HepG2 (cell line): ENCODE data around the gene TADA2B. TPM values are rescaled to one million over a fixed set of nuclear protein-coding genes. Genes with fewer than 3 reads are reported as not detected.

Experiments used
- CREB1 ChIP-seq, 2 experiments: fragments of 450-650 bp in 1 of 2; IDR thresholded peaks; 2 replicates each; pipeline ENCODE4 v1.6.1; 2016 to 2017; ENCODE audit warnings: control low read depth in 1 of 2, mild to moderate bottlenecking in 1 of 2, missing compliant biosample characterization in 1 of 2, missing genetic modification characterization in 1 of 2
- EEA1 ChIP-seq: sonication (generic); formaldehyde crosslinking; IDR thresholded peaks from 2 replicates; pipeline ENCODE4 v1.5.1; 2020; ENCODE audit warnings: mild to moderate bottlenecking, missing genetic modification reagents, borderline replicate concordance
- FOXC1 ChIP-seq: sonication (generic); formaldehyde crosslinking; IDR thresholded peaks from 2 replicates; pipeline ENCODE4 v1.8.0; 2022; ENCODE audit warnings: mild to moderate bottlenecking, missing genetic modification reagents, borderline replicate concordance
- KMT2B ChIP-seq: IDR thresholded peaks from 2 replicates; pipeline ENCODE4 v1.6.1; 2016; ENCODE audit warnings: missing genetic modification reagents, missing compliant biosample characterization
- LCORL ChIP-seq, 2 experiments: fragments of 450-650 bp in 1 of 2; sonication (generic) in 1 of 2; formaldehyde crosslinking in 1 of 2; IDR thresholded peaks; 2 replicates each; pipeline versions ENCODE4 v1.5.0 to v1.6.1; 2017 to 2020; ENCODE audit warnings: antibody characterized with exemption in 1 of 2, missing genetic modification reagents in 1 of 2
- MAF1 ChIP-seq: sonication (generic); formaldehyde crosslinking; IDR thresholded peaks from 2 replicates; pipeline ENCODE4 v1.5.0; 2020; ENCODE audit warnings: missing genetic modification reagents, borderline replicate concordance
- RFXANK ChIP-seq: IDR thresholded peaks from 2 replicates; pipeline ENCODE4 v1.6.1; 2016
- SCMH1 ChIP-seq: sonication (generic); formaldehyde crosslinking; IDR thresholded peaks from 2 replicates; pipeline ENCODE4 v1.9.0; 2021; ENCODE audit warnings: missing genetic modification reagents, mild to moderate bottlenecking, borderline replicate concordance
- SIX4 ChIP-seq: sonication (generic); formaldehyde crosslinking; IDR thresholded peaks from 2 replicates; pipeline ENCODE4 v1.4.0; 2020; ENCODE audit warnings: missing genetic modification reagents
- SUZ12 ChIP-seq: fragments of 150-350 bp; IDR thresholded peaks from 2 replicates; pipeline ENCODE4 v1.6.1; 2014; ENCODE audit warnings: low read depth, low read length
- WIZ ChIP-seq: sonication (generic); formaldehyde crosslinking; IDR thresholded peaks from 2 replicates; pipeline ENCODE4 v1.5.1; 2020; ENCODE audit warnings: mild to moderate bottlenecking, missing genetic modification reagents
- ZNF460 ChIP-seq: sonication (generic); formaldehyde crosslinking; IDR thresholded peaks from 2 replicates; pipeline ENCODE4 v1.5.1; 2020; ENCODE audit warnings: missing genetic modification reagents, mild to moderate bottlenecking, borderline replicate concordance
- ZNF552 ChIP-seq: sonication (generic); formaldehyde crosslinking; IDR thresholded peaks from 2 replicates; pipeline ENCODE4 v1.9.0; 2022; ENCODE audit warnings: missing genetic modification reagents, mild to moderate bottlenecking, borderline replicate concordance
- ZNF670 ChIP-seq: sonication (generic); formaldehyde crosslinking; IDR thresholded peaks from 2 replicates; pipeline ENCODE4 v1.8.0; 2022; ENCODE audit warnings: mild to moderate bottlenecking, missing genetic modification reagents, borderline replicate concordance
- ZNF7 ChIP-seq: IDR thresholded peaks from 2 replicates; pipeline ENCODE4 v1.6.1; 2016; ENCODE audit warnings: missing biosample characterization, missing genetic modification reagents
- ZNF773 ChIP-seq: sonication (generic); formaldehyde crosslinking; IDR thresholded peaks from 2 replicates; pipeline ENCODE4 v1.4.0; 2020; ENCODE audit warnings: missing genetic modification reagents, borderline replicate concordance
- polyA plus RNA-seq, 8 experiments: library from polyadenylated mRNA; depleted of rRNA in 3 of 8; stranded (reverse) in 7 of 8; unstranded in 1 of 8; fragments of >200 nt; fragmentation: Illumina TruSeq in 4 of 8; extraction: Trizol in 4 of 8; gene quantifications; 2 replicates each; pipeline versions ENCODE4 v1.2.1 to v1.2.3, GENCODE V29; 2011 to 2016; ENCODE audit warnings: low read depth in 4 of 8, missing spikeins in 1 of 8, mixed read lengths in 1 of 8; ENCODE audit not compliant: insufficient read depth in 1 of 8
- total RNA-seq, 5 experiments: library from RNA; depleted of rRNA; stranded (reverse); fragments of >200 nt; fragmentation: Illumina TruSeq; extraction: Trizol; gene quantifications; 2 replicates each; pipeline ENCODE4 v1.2.3, GENCODE V29; 2016; ENCODE audit warnings: low read depth in 1 of 5
- TF ChIP-seq, protein P1 (sequence below): sonication (generic); formaldehyde crosslinking; IDR thresholded peaks from 2 replicates; pipeline ENCODE4 v1.4.0; 2020; ENCODE audit warnings: missing genetic modification reagents, low read depth, mild to moderate bottlenecking, borderline replicate concordance
- TF ChIP-seq, protein P2 (sequence below): sonication (generic); formaldehyde crosslinking; IDR thresholded peaks from 2 replicates; pipeline ENCODE4 v1.9.0; 2021; ENCODE audit warnings: mild to moderate bottlenecking, missing genetic modification reagents
- TF ChIP-seq, protein P3 (sequence below): sonication (generic); formaldehyde crosslinking; IDR thresholded peaks from 2 replicates; pipeline ENCODE4 v1.5.0; 2020; ENCODE audit warnings: missing genetic modification reagents
- TF ChIP-seq, protein P4 (sequence below): sonication (generic); formaldehyde crosslinking; IDR thresholded peaks from 2 replicates; pipeline ENCODE4 v1.8.0; 2022; ENCODE audit warnings: low read depth, missing genetic modification reagents

Gene TADA2B
- total and polyA plus RNA-seq, 2 of the 13 experiments (the other 11 are each of a cell fraction or from before 2014, with no cell fraction given): 4.6 to 8.9 TPM

GRCh38 chr4:7042503-7043283, 479 bp upstream of the TADA2B start (continued):
- TF ChIP-seq, protein P1, sequence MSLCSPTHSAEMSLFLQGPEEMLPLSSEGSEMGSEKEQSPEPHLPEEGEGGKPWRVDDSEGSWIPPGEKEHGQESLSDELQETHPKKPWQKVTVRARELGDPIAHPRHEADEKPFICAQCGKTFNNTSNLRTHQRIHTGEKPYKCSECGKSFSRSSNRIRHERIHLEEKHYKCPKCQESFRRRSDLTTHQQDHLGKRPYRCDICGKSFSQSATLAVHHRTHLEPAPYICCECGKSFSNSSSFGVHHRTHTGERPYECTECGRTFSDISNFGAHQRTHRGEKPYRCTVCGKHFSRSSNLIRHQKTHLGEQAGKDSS: no peak
- no peak for TF ChIP-seq FOXC1 (CRISPR knock-in tag)
- no peak for TF ChIP-seq LCORL (IDR thresholded peaks at IDR 0.05)
- no peak for TF ChIP-seq LCORL (CRISPR knock-in tag; IDR thresholded peaks at IDR 0.05)
- TF ChIP-seq SIX4: no peak
- TF ChIP-seq RFXANK: peak; percentile 77
- no peak for TF ChIP-seq ZNF460 (CRISPR knock-in tag)
- TF ChIP-seq MAF1 (CRISPR knock-in tag): no peak
- TF ChIP-seq ZNF773 (CRISPR knock-in tag): no peak
- TF ChIP-seq, protein P2, sequence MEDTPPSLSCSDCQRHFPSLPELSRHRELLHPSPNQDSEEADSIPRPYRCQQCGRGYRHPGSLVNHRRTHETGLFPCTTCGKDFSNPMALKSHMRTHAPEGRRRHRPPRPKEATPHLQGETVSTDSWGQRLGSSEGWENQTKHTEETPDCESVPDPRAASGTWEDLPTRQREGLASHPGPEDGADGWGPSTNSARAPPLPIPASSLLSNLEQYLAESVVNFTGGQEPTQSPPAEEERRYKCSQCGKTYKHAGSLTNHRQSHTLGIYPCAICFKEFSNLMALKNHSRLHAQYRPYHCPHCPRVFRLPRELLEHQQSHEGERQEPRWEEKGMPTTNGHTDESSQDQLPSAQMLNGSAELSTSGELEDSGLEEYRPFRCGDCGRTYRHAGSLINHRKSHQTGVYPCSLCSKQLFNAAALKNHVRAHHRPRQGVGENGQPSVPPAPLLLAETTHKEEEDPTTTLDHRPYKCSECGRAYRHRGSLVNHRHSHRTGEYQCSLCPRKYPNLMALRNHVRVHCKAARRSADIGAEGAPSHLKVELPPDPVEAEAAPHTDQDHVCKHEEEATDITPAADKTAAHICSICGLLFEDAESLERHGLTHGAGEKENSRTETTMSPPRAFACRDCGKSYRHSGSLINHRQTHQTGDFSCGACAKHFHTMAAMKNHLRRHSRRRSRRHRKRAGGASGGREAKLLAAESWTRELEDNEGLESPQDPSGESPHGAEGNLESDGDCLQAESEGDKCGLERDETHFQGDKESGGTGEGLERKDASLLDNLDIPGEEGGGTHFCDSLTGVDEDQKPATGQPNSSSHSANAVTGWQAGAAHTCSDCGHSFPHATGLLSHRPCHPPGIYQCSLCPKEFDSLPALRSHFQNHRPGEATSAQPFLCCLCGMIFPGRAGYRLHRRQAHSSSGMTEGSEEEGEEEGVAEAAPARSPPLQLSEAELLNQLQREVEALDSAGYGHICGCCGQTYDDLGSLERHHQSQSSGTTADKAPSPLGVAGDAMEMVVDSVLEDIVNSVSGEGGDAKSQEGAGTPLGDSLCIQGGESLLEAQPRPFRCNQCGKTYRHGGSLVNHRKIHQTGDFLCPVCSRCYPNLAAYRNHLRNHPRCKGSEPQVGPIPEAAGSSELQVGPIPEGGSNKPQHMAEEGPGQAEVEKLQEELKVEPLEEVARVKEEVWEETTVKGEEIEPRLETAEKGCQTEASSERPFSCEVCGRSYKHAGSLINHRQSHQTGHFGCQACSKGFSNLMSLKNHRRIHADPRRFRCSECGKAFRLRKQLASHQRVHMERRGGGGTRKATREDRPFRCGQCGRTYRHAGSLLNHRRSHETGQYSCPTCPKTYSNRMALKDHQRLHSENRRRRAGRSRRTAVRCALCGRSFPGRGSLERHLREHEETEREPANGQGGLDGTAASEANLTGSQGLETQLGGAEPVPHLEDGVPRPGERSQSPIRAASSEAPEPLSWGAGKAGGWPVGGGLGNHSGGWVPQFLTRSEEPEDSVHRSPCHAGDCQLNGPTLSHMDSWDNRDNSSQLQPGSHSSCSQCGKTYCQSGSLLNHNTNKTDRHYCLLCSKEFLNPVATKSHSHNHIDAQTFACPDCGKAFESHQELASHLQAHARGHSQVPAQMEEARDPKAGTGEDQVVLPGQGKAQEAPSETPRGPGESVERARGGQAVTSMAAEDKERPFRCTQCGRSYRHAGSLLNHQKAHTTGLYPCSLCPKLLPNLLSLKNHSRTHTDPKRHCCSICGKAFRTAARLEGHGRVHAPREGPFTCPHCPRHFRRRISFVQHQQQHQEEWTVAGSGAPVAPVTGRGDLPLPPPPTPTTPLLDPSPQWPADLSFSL (CRISPR knock-in tag): no peak
- TF ChIP-seq, protein P3, sequence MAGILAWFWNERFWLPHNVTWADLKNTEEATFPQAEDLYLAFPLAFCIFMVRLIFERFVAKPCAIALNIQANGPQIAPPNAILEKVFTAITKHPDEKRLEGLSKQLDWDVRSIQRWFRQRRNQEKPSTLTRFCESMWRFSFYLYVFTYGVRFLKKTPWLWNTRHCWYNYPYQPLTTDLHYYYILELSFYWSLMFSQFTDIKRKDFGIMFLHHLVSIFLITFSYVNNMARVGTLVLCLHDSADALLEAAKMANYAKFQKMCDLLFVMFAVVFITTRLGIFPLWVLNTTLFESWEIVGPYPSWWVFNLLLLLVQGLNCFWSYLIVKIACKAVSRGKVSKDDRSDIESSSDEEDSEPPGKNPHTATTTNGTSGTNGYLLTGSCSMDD (CRISPR knock-in tag): no peak
- TF ChIP-seq SUZ12: no peak
- TF ChIP-seq ZNF670 (CRISPR knock-in tag): no peak
- TF ChIP-seq CREB1 (IDR thresholded peaks at IDR 0.05): peak; percentile 71
- TF ChIP-seq CREB1 (CRISPR knock-in tag; IDR thresholded peaks at IDR 0.05): no peak
- TF ChIP-seq ZNF552: no peak
- no peak for TF ChIP-seq SCMH1 (CRISPR knock-in tag)
- peak; percentile 46; the same call in 1 of the 2 replicates for TF ChIP-seq KMT2B (CRISPR knock-in tag)
- TF ChIP-seq WIZ (CRISPR knock-in tag): no peak
- TF ChIP-seq EEA1: peak; percentile 34; the same call in 1 of the 2 replicates
- TF ChIP-seq, protein P4, sequence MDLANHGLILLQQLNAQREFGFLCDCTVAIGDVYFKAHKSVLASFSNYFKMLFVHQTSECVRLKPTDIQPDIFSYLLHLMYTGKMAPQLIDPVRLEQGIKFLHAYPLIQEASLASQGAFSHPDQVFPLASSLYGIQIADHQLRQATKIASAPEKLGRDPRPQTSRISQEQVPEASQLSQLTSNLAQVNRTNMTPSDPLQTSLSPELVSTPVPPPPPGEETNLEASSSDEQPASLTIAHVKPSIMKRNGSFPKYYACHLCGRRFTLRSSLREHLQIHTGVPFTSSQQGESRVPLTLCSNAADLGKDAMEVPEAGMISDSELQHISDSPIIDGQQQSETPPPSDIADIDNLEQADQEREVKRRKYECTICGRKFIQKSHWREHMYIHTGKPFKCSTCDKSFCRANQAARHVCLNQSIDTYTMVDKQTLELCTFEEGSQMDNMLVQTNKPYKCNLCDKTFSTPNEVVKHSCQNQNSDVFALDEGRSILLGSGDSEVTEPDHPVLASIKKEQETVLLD (CRISPR knock-in tag): no peak
- no peak for TF ChIP-seq ZNF7 (CRISPR knock-in tag)
